ENCODE measurements around the gene NHS.

GRCh38 chrX:17397074-17397473 lies 22.1 kb downstream of the NHS start:
- no peak for TF ChIP-seq CTCF (IDR thresholded peaks at IDR 0.05 in 4 of 5, conservative IDR thresholded peaks at IDR 0.05 in 1 of 5)
- TF ChIP-seq POLR2A (IDR thresholded peaks at IDR 0.05), result no peak
